HG03457 (cell line): Measurements from ENCODE around the gene SUCO.
"Not testable (repeated sequence)": the region's sequence is repeated elsewhere in the genome, so short reads cannot be mapped to it uniquely, and the experiment has no call there.

Source experiments
- ATAC-seq: cut with Tn5 transposase; IDR thresholded peaks from one replicate; pipeline ENCODE4 v1.9.1; 2021; ENCODE audit warnings: moderate number of reproducible peaks; ENCODE audit not compliant: unreplicated experiment

SUCO gene

GRCh38 chr1:172603816-172604215, 70.9 kb downstream of the SUCO start:
- no peak for ATAC-seq

DNA sequence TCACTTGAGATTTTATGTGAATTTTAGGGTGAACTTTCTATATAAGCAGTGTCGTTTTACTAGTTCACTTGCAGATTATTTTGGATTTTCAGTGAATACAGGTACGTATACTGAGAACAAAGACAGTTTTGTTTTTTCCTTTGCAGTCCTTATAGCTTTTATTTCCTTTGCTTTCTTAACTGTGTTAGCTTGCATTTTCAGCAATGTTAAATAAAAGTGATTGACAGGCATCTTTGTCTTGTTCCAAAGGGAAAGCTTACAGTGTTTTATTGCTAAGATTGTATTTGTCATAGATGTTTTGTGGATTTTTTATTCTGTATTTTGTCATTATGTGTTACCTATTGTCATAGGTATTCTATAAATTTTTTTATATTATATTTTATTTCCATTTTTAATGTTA, 72.7 kb downstream of the SUCO start:
- no peak for ATAC-seq

- ATAC-seq, result no peak
These were observed 74.2 kb downstream of the SUCO start for GRCh38 chr1:172607145-172607544.

DNA sequence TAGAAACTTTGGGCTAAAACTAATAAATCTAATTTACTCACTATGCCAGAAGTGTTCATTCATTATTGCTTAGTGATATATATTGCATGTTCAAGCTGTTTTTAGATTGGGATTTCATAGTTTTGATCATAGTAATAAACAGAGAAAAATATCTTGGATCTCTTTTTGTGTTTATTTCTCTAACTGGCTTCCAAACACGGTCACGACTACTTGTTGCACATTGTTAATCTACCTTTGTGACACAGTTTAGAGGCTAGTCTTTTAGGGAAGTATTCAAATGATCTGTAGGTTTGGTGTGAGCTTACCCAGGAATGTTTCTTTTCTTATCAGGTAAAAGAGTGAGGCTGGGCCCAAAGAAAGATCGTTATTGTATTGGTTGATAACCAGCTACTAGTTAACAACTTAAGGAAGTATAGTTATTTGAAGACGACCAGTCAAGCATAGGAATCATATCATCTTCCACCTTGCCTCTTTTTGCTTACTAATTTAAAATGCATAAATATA, 75.2 kb downstream of the SUCO start:
- ATAC-seq, result no peak

- no peak for ATAC-seq
These were observed 76.6 kb downstream of the SUCO start for GRCh38 chr1:172609528-172609927.

DNA sequence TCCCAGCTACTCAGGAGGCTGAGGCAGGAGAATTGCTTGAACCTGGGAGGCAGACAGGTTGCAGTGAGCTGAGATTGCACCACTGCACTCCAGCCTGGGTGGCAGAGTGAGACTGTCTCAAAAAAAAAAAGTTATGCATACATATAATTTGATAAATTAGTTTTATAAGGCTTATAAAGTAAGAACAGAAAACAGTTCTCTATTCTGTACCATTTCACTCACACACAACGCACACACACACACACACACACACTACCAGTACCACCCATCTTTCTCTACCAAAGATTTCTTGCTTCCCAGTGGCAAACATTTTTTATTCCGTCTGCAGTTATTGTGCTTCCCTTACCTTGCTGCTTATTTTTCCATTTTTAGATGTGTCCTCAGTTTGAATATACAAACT, 79.5 kb downstream of the SUCO start:
- ATAC-seq, result no peak

DNA sequence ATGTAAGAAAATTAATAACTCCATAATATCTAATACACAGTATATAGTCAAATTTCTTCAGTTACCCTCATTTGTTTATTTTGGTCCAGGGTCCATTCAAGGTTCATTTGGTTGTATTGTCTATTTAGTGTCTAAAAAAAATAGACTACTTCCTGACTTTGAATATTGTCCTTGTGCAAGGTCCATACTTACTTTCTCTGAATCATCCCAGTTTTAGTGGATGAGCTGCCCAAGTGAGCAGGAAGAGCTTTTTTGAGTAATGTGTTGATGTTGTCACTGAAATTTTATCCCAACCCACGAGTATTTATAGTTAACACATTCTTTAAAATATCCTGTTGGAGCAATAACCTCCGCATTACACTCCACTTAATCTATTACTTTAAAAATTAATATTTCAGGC, 80.3 kb downstream of the SUCO start:
- no peak for ATAC-seq

DNA sequence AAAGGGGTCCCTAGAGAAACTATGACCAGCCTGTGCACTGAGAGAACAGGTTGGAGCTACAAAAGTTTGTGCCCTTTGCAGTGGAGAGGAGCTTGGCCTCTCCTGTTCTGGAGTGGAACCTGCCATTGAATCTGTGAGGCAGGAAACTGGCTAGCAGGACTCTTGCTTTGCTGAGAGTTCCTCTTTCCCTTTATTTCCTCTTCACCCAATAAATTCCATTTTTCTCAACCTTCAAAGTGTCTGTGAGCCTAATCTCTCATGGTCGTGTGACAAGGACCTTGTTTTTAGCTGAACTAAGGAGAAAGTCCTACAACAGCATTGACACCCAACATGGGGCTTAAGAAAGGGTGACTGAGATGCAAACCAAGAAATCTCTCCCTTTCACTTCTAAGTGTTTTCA, 83.2 kb downstream of the SUCO start:
- no peak for ATAC-seq

GRCh38 chr1:172616636-172617035, 83.7 kb downstream of the SUCO start:
- no peak for ATAC-seq

DNA sequence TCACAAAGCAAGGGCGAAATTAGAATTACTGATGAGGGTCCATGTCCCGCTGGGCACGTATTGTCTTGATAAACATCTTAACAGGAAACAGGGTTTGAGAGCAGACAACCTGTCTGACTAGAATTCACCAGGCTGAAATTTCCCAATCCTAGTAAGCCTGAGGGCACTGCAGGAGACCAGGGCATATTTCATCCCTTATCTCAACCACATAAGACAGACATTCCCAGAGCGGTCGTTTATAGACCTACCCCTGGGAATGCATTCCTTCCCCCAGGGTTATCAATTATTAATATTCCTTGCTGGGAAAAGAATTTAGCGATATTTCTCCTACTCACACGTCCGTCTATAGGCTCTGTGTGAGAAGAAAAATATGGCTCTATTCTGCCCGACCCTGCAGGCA, 87.7 kb downstream of the SUCO start:
- ATAC-seq, result not testable (repeated sequence)

GRCh38 chr1:172622541-172622940, 89.6 kb downstream of the SUCO start:
- no peak for ATAC-seq

DNA sequence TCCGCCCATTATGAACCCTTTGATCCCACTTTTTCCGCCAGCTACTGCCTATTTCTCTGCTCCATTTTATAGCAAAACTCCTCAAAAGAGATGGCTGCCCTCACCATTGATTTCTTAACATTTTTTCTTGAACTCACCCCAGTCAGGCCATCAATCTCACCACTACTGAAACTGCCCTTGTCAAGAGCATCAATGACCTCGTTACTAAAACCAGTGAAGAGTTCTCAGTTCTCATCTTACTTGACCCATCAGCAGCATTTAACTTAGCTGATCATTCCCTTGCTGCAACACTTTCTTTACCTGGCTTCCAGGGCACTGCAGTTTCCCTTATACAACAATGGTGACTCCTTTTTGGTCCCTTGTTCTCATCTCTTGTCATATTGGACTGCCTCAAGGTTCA, 90.8 kb downstream of the SUCO start:
- no peak for ATAC-seq

- ATAC-seq, result no peak
These were observed 93.9 kb downstream of the SUCO start for GRCh38 chr1:172626845-172627244.

DNA sequence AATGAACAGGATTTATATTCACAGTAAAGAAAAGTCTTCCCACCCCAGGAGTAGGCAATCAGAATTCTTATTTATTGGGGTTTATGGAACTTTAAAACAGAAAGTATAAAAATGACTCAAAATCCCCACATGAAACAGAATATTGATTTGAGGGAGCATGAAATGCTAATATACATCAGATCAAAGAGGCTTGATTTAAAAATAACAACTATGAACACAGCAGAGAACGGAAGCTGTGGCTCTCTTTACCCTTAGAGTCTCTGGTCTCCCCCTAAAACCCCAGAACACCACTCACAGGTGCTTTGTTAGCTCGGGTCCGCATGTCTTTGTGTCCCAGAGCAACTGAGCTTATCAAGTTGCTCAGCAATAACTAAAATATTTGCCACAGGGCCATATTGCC, 94.8 kb downstream of the SUCO start:
- no peak for ATAC-seq

DNA sequence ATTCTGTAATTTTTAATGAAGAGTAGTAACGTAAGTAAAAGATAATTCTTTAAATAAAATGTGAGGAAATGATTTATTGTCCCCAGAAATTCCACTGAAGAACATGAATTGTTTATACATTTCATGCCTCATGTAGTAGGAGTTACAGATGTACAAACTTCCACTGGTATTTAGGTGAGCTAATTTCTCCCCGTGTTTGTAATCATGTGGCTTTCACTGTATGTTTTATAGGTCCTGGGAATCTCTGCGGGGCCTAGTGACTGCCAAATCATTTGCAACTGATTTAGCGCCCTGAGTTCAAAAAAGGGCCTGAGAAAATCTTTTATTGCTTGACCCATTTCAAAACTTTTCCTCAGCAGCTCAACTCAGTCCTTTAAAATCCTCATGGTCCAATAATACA, 95.5 kb downstream of the SUCO start:
- no peak for ATAC-seq

GRCh38 chr1:172629170-172629569, 96.2 kb downstream of the SUCO start:
- no peak for ATAC-seq

DNA sequence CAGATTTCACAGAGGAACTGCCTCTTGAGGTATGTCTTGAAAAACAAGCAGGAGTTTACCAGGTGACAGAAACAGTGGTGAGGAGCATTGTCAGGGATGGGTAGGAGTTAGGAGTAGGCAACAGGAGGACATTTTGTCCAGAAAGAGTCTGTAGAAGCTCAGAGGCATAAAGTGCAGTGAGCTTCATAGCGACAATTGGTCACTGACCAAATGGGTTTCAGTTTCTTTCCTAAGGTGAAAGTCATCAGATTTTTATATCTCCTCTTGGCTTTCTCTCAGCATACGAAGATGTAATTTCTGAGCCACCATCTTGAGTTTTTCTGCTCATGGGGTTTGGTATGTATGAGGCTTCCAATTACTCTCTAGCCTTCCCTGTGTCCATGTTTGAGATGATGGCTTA, 96.7 kb downstream of the SUCO start:
- no peak for ATAC-seq

DNA sequence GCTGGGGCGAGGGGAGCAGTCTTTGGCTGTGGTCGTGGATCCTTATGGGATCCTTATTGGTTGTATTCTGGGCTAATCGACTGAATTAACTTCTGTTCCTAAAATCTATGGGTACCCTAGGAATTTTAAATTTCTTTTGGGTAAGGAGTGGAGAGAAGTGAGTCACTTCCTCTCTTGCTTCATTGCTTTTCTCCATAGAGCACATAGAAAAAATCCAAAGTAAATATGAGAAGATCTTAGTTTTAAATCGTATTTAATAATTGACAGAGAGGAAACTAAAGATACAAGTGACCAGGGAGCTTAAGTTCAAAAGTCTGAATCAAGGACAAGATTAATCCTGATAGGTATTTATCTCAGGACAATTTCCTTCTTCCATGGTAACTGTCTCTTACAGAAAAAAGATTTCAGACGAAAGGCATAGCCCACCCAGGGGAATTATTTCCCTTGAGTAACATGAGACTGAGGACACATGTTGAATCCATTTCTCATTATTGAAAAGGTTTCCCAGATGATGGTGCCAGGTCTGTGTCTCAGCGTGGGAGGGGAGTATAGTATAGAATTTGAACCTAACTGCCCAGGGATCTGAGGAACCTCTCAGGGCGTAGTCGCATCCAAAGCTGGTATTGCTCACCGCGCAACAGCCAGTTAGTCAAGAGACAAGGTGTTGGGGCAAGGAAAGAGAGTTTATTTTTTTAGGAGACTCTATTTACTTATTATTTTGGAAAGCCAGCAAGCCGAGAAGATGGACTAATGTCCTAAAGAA, 97.3 kb downstream of the SUCO start:
- no peak for ATAC-seq

DNA sequence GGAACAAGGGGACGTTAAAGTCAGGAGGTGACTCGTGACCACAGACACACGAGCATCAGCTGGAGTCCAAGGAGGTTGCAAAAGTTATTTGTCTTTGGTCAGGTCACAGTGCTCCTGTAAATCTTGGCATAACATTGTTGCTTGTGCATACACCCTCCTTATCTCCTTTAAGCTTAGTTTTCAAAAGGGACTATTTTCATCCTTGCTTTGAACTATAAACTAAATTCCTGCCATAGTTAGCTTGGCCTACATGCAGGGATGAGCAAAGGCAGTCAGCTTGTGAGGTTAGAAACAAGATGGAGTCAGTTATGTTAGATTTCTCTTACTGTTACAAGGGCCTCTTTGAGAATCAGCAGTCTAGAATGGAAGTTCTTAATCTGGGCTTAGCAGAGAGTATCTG, 97.9 kb downstream of the SUCO start:
- no peak for ATAC-seq

DNA sequence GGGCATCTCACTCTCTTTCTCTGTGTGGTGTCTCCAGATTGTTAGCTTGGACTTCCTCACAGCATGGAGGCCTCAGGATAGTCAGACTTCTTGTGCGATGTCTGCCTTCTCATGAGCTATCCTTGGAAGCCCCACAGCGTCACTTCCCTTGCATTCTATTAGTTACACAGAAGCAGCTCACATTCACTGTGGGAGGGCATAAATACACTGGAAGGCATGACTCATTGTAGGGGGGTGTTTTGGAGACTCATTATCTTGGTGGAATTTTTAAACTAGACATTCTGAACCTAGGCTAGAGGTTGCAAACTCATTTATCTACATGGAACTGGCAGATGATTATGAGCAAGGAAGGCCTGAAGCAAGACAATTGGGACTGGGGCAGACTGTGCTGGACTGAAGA, 104.6 kb downstream of the SUCO start:
- no peak for ATAC-seq

GRCh38 chr1:172638249-172638648, 105.3 kb downstream of the SUCO start:
- ATAC-seq, result no peak

GRCh38 chr1:172638885-172639831, 106.2 kb downstream of the SUCO start:
- no peak for ATAC-seq
